GM23338 (cell line): ENCODE measurements around the gene TENT4B. TPM values are rescaled to one million over a fixed set of nuclear protein-coding genes. Genes with fewer than 3 reads are reported as not detected.

Experiments
- ATAC-seq: fragments of 200-7000 bp; cut with Tn5 transposase; 3 replicates; pipeline ENCODE4 v1.9.1; 2020
- DNase-seq: peaks from one replicate; pipeline ENCODE4 v3.0.0-alpha.2; 2015; ENCODE audit warnings: low spot score
- H2AFZ ChIP-seq: fragments of 200-600 bp; sonication (generic); 2 replicates; pipeline ENCODE4 v1.8.0; 2016; ENCODE audit warnings: antibody characterized with exemption, mild to moderate bottlenecking, moderate library complexity
- H3F3A ChIP-seq: fragments of 200-600 bp; sonication (generic); replicated peaks from 2 replicates; pipeline ENCODE4 v1.8.0; 2017; ENCODE audit warnings: antibody characterized with exemption, mixed run types, low read depth
- H3K27ac ChIP-seq: fragments of 200-600 bp; sonication (generic); 2 replicates; pipeline ENCODE4 v1.6.1; 2016; ENCODE audit warnings: low read depth
- H3K27me3 ChIP-seq: fragments of 200-600 bp; sonication (generic); 2 replicates; pipeline ENCODE4 v1.8.0; 2016; ENCODE audit warnings: mild to moderate bottlenecking, mixed run types, moderate library complexity; ENCODE audit not compliant: insufficient read depth
- H3K36me3 ChIP-seq: fragments of 200-600 bp; sonication (generic); 2 replicates; pipeline ENCODE4 v1.8.0; 2016; ENCODE audit warnings: mild to moderate bottlenecking; ENCODE audit not compliant: insufficient read depth
- H3K4me1 ChIP-seq: fragments of 200-600 bp; sonication (generic); 2 replicates; pipeline ENCODE4 v1.8.0; 2016; ENCODE audit warnings: mild to moderate bottlenecking, moderate library complexity; ENCODE audit not compliant: insufficient read depth
- H3K4me2 ChIP-seq: fragments of 200-600 bp; sonication (generic); 2 replicates; pipeline ENCODE4 v1.7.1; 2017; ENCODE audit warnings: mixed run types
- H3K4me3 ChIP-seq: fragments of 200-600 bp; sonication (generic); 2 replicates; pipeline ENCODE4 v1.6.1; 2016; ENCODE audit warnings: mixed run types
- H3K79me2 ChIP-seq: fragments of 200-600 bp; sonication (generic); replicated peaks from 2 replicates; pipeline ENCODE4 v1.8.0; 2017; ENCODE audit warnings: mild to moderate bottlenecking; ENCODE audit not compliant: insufficient read depth
- H3K9me2 ChIP-seq: fragments of 200-600 bp; sonication (generic); 2 replicates; pipeline ENCODE4 v1.8.0; 2017; ENCODE audit not compliant: insufficient read depth
- H4K20me1 ChIP-seq: fragments of 200-600 bp; sonication (generic); replicated peaks from 2 replicates; pipeline ENCODE4 v1.8.0; 2017; ENCODE audit warnings: mild to moderate bottlenecking; ENCODE audit not compliant: insufficient read depth
- H3K27ac Mint-ChIP-seq: 2 replicates; pipeline ENCODE4 v1.8.0; 2020; ENCODE audit warnings: inconsistent platforms, mild to moderate bottlenecking, moderate library complexity, mixed read lengths
- H3K27me3 Mint-ChIP-seq: 3 replicates; pipeline ENCODE4 v1.8.0; 2022; ENCODE audit warnings: low read depth, mild to moderate bottlenecking, moderate library complexity, mixed read lengths, inconsistent platforms; ENCODE audit not compliant: insufficient read depth, poor library complexity
- H3K36me3 Mint-ChIP-seq: 3 replicates; pipeline ENCODE4 v1.8.0; 2021; ENCODE audit warnings: low read depth, mild to moderate bottlenecking, inconsistent platforms, moderate library complexity, mixed read lengths
- H3K4me1 Mint-ChIP-seq: 3 replicates; pipeline ENCODE4 v1.8.0; 2020; ENCODE audit warnings: mild to moderate bottlenecking, inconsistent platforms, mixed read lengths
- H3K4me3 Mint-ChIP-seq: 3 replicates; pipeline ENCODE4 v1.8.0; 2021; ENCODE audit warnings: moderate library complexity, mild to moderate bottlenecking, inconsistent platforms, mixed read lengths
- H3K9me3 Mint-ChIP-seq: 3 replicates; pipeline ENCODE4 v1.8.0; 2020; ENCODE audit warnings: moderate library complexity, mild to moderate bottlenecking, inconsistent platforms, mixed read lengths
- CREB1 ChIP-seq: fragments of 250-450 bp; sonication (Bioruptor Pico); IDR thresholded peaks from 2 replicates; pipeline ENCODE4 v1.5.0; 2020; ENCODE audit warnings: low read depth, mild to moderate bottlenecking, moderate library complexity
- EZH2 ChIP-seq: fragments of 200-600 bp; sonication (generic); IDR thresholded peaks from one replicate; pipeline ENCODE4 v1.8.0; 2017; ENCODE audit warnings: antibody characterized with exemption, mild to moderate bottlenecking, low read depth; ENCODE audit not compliant: unreplicated experiment
- EZH2phosphoT487 ChIP-seq: fragments of 200-600 bp; sonication (generic); IDR thresholded peaks from one replicate; pipeline ENCODE4 v1.8.1; 2018; ENCODE audit warnings: antibody characterized with exemption; ENCODE audit not compliant: unreplicated experiment
- JUNB ChIP-seq: IDR thresholded peaks from one replicate; pipeline ENCODE4 v1.6.1; 2016; ENCODE audit warnings: antibody characterized with exemption; ENCODE audit not compliant: unreplicated experiment
- NANOG ChIP-seq: IDR thresholded peaks from 2 replicates; pipeline ENCODE4 v1.6.1; 2016; ENCODE audit warnings: antibody characterized with exemption, borderline replicate concordance
- POLR2AphosphoS5 ChIP-seq: IDR thresholded peaks from 2 replicates; pipeline ENCODE4 v1.6.1; 2016; ENCODE audit warnings: antibody characterized with exemption, low read depth
- STAT1 ChIP-seq: IDR thresholded peaks from one replicate; pipeline ENCODE4 v1.6.1; 2016; ENCODE audit warnings: antibody characterized with exemption; ENCODE audit not compliant: unreplicated experiment
- ZNF114 ChIP-seq: fragments of 250-450 bp; sonication (Bioruptor Pico); IDR thresholded peaks from 2 replicates; pipeline ENCODE4 v1.5.0; 2020; ENCODE audit warnings: mild to moderate bottlenecking, moderate library complexity
- ZNF331 ChIP-seq: fragments of 250-450 bp; sonication (Bioruptor Pico); IDR thresholded peaks from 2 replicates; pipeline ENCODE4 v1.5.0; 2020; ENCODE audit warnings: low read depth, mild to moderate bottlenecking, moderate library complexity
- polyA plus RNA-seq: library from polyadenylated mRNA; unstranded; fragments of >200 nt; fragmentation: Nextera tagmentation; extraction: Ambion mirVana; gene quantifications from 2 replicates; pipeline ENCODE4 v1.2.1, GENCODE V29; 2016
- total RNA-seq: library from RNA; depleted of rRNA; stranded (reverse); fragments of >200 nt; shearing (Covaris generic); gene quantifications from 2 replicates; pipeline ENCODE4 v1.2.3, GENCODE V29; 2014
- TF ChIP-seq, protein P1 (sequence below): fragments of 250-450 bp; sonication (Bioruptor Pico); IDR thresholded peaks from 2 replicates; pipeline ENCODE4 v1.5.0; 2020; ENCODE audit warnings: mild to moderate bottlenecking, moderate library complexity
- TF ChIP-seq, protein P2 (sequence below): IDR thresholded peaks from 2 replicates; pipeline ENCODE4 v1.6.1; 2016; ENCODE audit warnings: antibody characterized with exemption
- TF ChIP-seq, protein P3 (sequence below), 2 experiments: fragments of 200-600 bp in 1 of 2; sonication (generic) in 1 of 2; conservative IDR thresholded peaks; 2 replicates each; pipeline versions ENCODE4 v1.5.1 to v1.6.1; 2016 to 2017; ENCODE audit warnings: antibody characterized with exemption in 2 of 2, low read depth in 2 of 2, mild to moderate bottlenecking in 2 of 2, moderate library complexity in 1 of 2
- TF ChIP-seq, protein P4 (sequence below): IDR thresholded peaks from one replicate; pipeline ENCODE4 v1.6.1; 2018; ENCODE audit warnings: antibody characterized with exemption; ENCODE audit not compliant: unreplicated experiment

The TENT4B gene
- total and polyA plus RNA-seq, 2 experiments from 2014 or later = 17.6 to 21.3 TPM

DNA sequence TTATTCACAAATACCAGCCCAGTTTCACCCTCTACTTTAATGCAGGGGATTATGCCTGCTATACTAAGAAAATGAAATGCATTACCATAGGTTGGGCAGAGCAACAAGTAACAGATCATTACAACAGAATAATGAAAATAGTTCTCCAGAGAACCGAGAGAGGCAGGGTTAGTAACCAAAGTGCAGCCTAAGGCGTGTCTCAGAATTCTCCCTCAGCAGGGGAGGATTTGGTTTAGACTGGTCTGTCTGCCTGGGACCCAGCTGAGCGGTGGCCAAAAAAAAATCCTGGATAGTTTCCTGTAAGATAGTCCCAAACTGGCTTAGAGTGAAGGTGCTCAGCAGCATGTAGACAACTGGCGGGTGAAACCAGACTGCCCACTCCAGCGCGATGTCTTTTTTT is 82.5 kb downstream of the TENT4B start:
- Histone ChIP-seq H3K4me1 (peaks cover 8% of the 10 kb centered on the region; the same call in 1 of the 2 replicates), H4K20me1 (no peaks in the 10 kb centered on the region), H3K36me3 (no peaks in the 10 kb centered on the region), H3F3A (no peaks in the 10 kb centered on the region), H3K27me3 (no peaks in the 10 kb centered on the region), H3K9me2 (no peaks in the 10 kb centered on the region), H3K4me2 (no peak overlapping the region), H3K79me2 (no peaks in the 10 kb centered on the region), H2AFZ (no peak overlapping the region), H3K4me3 (no peak overlapping the region), H3K27ac (no peak overlapping the region)
- DNase-seq (peak; percentile 35), ATAC-seq (peak; percentile 64; the same call in 2 of the 3 replicates)
- peaks cover 7% of the 10 kb centered on the region; the same call in 1 of the 3 replicates for H3K36me3 Mint-ChIP-seq
- peaks cover 7% of the 10 kb centered on the region for H3K9me3 Mint-ChIP-seq
- H3K4me3 Mint-ChIP-seq = no peak overlapping the region
- peaks cover 7% of the 10 kb centered on the region; the same call in 2 of the 3 replicates for H3K4me1 Mint-ChIP-seq
- H3K27ac Mint-ChIP-seq = no peak overlapping the region
- TF ChIP-seq NANOG = no peak
- TF ChIP-seq, protein P1, sequence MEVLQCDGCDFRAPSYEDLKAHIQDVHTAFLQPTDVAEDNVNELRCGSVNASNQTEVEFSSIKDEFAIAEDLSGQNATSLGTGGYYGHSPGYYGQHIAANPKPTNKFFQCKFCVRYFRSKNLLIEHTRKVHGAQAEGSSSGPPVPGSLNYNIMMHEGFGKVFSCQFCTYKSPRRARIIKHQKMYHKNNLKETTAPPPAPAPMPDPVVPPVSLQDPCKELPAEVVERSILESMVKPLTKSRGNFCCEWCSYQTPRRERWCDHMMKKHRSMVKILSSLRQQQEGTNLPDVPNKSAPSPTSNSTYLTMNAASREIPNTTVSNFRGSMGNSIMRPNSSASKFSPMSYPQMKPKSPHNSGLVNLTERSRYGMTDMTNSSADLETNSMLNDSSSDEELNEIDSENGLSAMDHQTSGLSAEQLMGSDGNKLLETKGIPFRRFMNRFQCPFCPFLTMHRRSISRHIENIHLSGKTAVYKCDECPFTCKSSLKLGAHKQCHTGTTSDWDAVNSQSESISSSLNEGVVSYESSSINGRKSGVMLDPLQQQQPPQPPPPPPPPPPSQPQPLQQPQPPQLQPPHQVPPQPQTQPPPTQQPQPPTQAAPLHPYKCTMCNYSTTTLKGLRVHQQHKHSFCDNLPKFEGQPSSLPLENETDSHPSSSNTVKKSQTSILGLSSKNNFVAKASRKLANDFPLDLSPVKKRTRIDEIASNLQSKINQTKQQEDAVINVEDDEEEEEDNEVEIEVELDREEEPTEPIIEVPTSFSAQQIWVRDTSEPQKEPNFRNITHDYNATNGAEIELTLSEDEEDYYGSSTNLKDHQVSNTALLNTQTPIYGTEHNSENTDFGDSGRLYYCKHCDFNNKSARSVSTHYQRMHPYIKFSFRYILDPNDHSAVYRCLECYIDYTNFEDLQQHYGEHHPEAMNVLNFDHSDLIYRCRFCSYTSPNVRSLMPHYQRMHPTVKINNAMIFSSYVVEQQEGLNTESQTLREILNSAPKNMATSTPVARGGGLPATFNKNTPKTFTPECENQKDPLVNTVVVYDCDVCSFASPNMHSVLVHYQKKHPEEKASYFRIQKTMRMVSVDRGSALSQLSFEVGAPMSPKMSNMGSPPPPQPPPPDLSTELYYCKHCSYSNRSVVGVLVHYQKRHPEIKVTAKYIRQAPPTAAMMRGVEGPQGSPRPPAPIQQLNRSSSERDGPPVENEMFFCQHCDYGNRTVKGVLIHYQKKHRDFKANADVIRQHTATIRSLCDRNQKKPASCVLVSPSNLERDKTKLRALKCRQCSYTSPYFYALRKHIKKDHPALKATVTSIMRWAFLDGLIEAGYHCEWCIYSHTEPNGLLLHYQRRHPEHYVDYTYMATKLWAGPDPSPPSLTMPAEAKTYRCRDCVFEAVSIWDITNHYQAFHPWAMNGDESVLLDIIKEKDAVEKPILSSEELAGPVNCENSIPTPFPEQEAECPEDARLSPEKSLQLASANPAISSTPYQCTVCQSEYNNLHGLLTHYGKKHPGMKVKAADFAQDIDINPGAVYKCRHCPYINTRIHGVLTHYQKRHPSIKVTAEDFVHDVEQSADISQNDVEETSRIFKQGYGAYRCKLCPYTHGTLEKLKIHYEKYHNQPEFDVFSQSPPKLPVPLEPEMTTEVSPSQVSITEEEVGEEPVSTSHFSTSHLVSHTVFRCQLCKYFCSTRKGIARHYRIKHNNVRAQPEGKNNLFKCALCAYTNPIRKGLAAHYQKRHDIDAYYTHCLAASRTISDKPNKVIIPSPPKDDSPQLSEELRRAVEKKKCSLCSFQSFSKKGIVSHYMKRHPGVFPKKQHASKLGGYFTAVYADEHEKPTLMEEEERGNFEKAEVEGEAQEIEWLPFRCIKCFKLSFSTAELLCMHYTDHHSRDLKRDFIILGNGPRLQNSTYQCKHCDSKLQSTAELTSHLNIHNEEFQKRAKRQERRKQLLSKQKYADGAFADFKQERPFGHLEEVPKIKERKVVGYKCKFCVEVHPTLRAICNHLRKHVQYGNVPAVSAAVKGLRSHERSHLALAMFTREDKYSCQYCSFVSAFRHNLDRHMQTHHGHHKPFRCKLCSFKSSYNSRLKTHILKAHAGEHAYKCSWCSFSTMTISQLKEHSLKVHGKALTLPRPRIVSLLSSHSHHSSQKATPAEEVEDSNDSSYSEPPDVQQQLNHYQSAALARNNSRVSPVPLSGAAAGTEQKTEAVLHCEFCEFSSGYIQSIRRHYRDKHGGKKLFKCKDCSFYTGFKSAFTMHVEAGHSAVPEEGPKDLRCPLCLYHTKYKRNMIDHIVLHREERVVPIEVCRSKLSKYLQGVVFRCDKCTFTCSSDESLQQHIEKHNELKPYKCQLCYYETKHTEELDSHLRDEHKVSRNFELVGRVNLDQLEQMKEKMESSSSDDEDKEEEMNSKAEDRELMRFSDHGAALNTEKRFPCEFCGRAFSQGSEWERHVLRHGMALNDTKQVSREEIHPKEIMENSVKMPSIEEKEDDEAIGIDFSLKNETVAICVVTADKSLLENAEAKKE = no peak
- TF ChIP-seq, protein P2, sequence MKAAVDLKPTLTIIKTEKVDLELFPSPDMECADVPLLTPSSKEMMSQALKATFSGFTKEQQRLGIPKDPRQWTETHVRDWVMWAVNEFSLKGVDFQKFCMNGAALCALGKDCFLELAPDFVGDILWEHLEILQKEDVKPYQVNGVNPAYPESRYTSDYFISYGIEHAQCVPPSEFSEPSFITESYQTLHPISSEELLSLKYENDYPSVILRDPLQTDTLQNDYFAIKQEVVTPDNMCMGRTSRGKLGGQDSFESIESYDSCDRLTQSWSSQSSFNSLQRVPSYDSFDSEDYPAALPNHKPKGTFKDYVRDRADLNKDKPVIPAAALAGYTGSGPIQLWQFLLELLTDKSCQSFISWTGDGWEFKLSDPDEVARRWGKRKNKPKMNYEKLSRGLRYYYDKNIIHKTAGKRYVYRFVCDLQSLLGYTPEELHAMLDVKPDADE = no peak
- TF ChIP-seq ZNF331 (CRISPR knock-in tag) = no peak
- no peak for TF ChIP-seq EZH2
- TF ChIP-seq CREB1 (CRISPR knock-in tag) = no peak
- TF ChIP-seq EZH2phosphoT487 = no peak
- TF ChIP-seq ZNF114 (CRISPR knock-in tag) = no peak
- no peak for TF ChIP-seq JUNB
- TF ChIP-seq, protein P3, sequence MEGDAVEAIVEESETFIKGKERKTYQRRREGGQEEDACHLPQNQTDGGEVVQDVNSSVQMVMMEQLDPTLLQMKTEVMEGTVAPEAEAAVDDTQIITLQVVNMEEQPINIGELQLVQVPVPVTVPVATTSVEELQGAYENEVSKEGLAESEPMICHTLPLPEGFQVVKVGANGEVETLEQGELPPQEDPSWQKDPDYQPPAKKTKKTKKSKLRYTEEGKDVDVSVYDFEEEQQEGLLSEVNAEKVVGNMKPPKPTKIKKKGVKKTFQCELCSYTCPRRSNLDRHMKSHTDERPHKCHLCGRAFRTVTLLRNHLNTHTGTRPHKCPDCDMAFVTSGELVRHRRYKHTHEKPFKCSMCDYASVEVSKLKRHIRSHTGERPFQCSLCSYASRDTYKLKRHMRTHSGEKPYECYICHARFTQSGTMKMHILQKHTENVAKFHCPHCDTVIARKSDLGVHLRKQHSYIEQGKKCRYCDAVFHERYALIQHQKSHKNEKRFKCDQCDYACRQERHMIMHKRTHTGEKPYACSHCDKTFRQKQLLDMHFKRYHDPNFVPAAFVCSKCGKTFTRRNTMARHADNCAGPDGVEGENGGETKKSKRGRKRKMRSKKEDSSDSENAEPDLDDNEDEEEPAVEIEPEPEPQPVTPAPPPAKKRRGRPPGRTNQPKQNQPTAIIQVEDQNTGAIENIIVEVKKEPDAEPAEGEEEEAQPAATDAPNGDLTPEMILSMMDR (conservative IDR thresholded peaks at IDR 0.05; ENCODE audit: low read depth in 2 of 2) = no peak
- TF ChIP-seq, protein P4, sequence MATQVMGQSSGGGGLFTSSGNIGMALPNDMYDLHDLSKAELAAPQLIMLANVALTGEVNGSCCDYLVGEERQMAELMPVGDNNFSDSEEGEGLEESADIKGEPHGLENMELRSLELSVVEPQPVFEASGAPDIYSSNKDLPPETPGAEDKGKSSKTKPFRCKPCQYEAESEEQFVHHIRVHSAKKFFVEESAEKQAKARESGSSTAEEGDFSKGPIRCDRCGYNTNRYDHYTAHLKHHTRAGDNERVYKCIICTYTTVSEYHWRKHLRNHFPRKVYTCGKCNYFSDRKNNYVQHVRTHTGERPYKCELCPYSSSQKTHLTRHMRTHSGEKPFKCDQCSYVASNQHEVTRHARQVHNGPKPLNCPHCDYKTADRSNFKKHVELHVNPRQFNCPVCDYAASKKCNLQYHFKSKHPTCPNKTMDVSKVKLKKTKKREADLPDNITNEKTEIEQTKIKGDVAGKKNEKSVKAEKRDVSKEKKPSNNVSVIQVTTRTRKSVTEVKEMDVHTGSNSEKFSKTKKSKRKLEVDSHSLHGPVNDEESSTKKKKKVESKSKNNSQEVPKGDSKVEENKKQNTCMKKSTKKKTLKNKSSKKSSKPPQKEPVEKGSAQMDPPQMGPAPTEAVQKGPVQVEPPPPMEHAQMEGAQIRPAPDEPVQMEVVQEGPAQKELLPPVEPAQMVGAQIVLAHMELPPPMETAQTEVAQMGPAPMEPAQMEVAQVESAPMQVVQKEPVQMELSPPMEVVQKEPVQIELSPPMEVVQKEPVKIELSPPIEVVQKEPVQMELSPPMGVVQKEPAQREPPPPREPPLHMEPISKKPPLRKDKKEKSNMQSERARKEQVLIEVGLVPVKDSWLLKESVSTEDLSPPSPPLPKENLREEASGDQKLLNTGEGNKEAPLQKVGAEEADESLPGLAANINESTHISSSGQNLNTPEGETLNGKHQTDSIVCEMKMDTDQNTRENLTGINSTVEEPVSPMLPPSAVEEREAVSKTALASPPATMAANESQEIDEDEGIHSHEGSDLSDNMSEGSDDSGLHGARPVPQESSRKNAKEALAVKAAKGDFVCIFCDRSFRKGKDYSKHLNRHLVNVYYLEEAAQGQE = no peak
- TF ChIP-seq POLR2AphosphoS5 = no peak
- TF ChIP-seq STAT1 = no peak
- peaks cover 2% of the 10 kb centered on the region for H3K27me3 Mint-ChIP-seq
